Brain microvascular endothelial cell (primary cell): ENCODE data around the gene PRG3.

Experiments used
- DNase-seq: peaks from one replicate; pipeline ENCODE4 v3.0.0-alpha.2; 2020
- H3K27ac ChIP-seq: fragments of 250-450 bp; sonication (Bioruptor Pico); 2 replicates; pipeline ENCODE4 v1.5.1; 2020; ENCODE audit warnings: mild to moderate bottlenecking, moderate library complexity
- H3K27me3 ChIP-seq: fragments of 250-450 bp; sonication (Bioruptor Pico); replicated peaks from 2 replicates; pipeline ENCODE4 v1.5.1; 2020; ENCODE audit warnings: mild to moderate bottlenecking
- H3K36me3 ChIP-seq: fragments of 250-450 bp; sonication (Bioruptor Pico); replicated peaks from 2 replicates; pipeline ENCODE4 v1.5.1; 2020; ENCODE audit warnings: mild to moderate bottlenecking
- H3K4me3 ChIP-seq: 2 replicates; pipeline ENCODE4 v1.5.1; 2011; ENCODE audit warnings: low read depth, mild to moderate bottlenecking, control low read depth, low read length, moderate library complexity
- in situ Hi-C: cut with HindIII; loops from 2 replicates; pipeline ENCODE4 v1.10.0; 2017; ENCODE audit warnings: low sequenced_read_pairs, low pct_ligation_motif_present
- TF ChIP-seq, protein P1 (sequence below): IDR thresholded peaks from 2 replicates; pipeline ENCODE4 v1.5.1; 2011; ENCODE audit warnings: low read depth, mild to moderate bottlenecking, moderate library complexity, low read length, control low read depth, inconsistent platforms; ENCODE audit errors: missing control alignments

Gene PRG3

DNA sequence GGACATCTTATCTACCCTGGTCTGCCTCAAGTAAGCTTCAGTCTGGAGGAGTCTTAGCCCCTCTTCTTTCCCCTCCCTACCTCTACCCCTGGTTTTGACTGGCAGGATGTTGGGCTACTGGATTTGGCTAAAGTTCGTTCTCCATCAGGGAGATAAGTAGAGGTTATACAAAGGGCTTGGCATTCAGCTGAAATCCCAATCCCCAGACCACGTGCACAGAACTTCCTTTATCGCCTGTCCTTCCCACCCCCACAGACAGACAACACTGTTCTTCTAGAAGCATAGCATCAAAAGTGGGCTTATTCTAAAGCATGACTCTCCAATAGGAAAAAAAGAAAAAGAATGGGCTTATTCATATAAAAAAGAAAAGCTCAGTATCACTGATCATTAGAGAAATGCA, 7.8 kb downstream of the PRG3 start:
- no peaks in the 10 kb centered on the region for H3K27me3 ChIP-seq
- no peak overlapping the region for H3K27ac ChIP-seq
- TF ChIP-seq, protein P1, sequence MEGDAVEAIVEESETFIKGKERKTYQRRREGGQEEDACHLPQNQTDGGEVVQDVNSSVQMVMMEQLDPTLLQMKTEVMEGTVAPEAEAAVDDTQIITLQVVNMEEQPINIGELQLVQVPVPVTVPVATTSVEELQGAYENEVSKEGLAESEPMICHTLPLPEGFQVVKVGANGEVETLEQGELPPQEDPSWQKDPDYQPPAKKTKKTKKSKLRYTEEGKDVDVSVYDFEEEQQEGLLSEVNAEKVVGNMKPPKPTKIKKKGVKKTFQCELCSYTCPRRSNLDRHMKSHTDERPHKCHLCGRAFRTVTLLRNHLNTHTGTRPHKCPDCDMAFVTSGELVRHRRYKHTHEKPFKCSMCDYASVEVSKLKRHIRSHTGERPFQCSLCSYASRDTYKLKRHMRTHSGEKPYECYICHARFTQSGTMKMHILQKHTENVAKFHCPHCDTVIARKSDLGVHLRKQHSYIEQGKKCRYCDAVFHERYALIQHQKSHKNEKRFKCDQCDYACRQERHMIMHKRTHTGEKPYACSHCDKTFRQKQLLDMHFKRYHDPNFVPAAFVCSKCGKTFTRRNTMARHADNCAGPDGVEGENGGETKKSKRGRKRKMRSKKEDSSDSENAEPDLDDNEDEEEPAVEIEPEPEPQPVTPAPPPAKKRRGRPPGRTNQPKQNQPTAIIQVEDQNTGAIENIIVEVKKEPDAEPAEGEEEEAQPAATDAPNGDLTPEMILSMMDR, result no peak
- H3K4me3 ChIP-seq, result no peak overlapping the region
- H3K36me3 ChIP-seq, result no peaks in the 10 kb centered on the region
- in situ Hi-C loops, result no loop called here
- no peak for DNase-seq

DNA sequence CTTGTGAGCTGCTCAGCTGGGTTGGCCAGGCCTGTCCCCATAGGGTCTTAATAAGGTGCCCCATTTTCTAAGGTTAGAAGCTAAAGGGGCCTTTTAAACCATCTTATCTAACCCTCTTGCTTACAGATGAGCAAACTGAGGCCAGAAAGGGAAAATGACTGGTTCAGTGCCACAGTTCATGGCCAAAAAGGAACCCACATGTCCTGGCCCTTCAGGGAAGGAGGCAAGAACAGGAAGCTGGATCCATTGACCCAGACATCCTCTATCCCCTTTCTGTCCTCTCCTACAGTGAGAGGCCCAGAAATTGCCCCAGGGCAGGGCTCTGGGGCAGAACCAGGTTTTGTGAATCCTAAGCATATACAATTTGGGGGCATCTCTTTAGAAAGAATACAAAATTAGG, 10.0 kb downstream of the PRG3 start:
- no peak overlapping the region for H3K27ac ChIP-seq
- no peak for DNase-seq
- no peak overlapping the region for H3K4me3 ChIP-seq
- in situ Hi-C loops, result no loop called here
- TF ChIP-seq, protein P1, result no peak
- no peaks in the 10 kb centered on the region for H3K27me3 ChIP-seq
- no peaks in the 10 kb centered on the region for H3K36me3 ChIP-seq

DNA sequence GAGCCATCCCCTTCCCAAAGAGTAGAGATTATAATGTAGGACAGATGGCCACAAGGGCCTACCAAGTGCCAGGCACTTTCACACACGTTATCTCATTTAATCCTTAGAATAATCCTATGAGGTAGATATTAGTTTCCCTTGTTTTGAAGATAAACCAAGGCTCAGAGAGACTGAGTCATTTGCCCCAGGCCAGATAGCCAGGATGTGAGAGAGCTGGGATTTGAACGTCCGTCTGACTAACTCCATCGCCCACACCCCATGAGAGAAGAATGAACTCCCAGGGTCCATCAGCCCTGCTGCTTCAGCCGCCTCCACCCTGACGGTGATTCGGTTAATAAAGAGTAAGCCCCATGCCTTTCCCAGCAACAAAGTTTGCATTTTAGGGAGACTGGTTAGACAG, 10.7 kb downstream of the PRG3 start:
- Histone ChIP-seq H3K27ac (no peak overlapping the region), H3K4me3 (no peak overlapping the region), H3K27me3 (no peaks in the 10 kb centered on the region), H3K36me3 (no peaks in the 10 kb centered on the region)
- in situ Hi-C loops, result no loop called here
- TF ChIP-seq, protein P1, result no peak
- peak; percentile 43 for DNase-seq

DNA sequence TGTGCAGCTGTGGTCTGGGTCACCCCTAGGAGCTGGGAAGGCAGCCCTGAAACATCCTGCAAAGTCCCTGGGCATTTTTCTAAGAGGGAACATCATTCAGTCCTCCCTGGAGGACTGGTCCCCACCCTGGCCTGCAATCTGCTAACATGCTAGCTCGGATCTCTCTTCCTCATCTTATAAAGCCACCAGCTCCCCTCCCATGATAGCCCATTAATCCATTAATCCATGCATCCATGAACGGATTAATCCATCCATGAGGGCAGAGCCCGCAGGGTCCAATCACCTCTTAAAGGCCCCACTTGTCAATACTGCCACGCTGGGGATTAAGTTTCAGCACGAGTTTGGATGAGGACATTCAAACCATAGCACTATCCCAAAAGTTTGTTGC, 12.1 kb downstream of the PRG3 start:
- Histone ChIP-seq H3K36me3 (no peaks in the 10 kb centered on the region), H3K27ac (no peak overlapping the region), H3K27me3 (no peaks in the 10 kb centered on the region), H3K4me3 (no peak overlapping the region)
- no peak for DNase-seq
- in situ Hi-C loops, result no loop called here
- TF ChIP-seq, protein P1, result no peak

DNA sequence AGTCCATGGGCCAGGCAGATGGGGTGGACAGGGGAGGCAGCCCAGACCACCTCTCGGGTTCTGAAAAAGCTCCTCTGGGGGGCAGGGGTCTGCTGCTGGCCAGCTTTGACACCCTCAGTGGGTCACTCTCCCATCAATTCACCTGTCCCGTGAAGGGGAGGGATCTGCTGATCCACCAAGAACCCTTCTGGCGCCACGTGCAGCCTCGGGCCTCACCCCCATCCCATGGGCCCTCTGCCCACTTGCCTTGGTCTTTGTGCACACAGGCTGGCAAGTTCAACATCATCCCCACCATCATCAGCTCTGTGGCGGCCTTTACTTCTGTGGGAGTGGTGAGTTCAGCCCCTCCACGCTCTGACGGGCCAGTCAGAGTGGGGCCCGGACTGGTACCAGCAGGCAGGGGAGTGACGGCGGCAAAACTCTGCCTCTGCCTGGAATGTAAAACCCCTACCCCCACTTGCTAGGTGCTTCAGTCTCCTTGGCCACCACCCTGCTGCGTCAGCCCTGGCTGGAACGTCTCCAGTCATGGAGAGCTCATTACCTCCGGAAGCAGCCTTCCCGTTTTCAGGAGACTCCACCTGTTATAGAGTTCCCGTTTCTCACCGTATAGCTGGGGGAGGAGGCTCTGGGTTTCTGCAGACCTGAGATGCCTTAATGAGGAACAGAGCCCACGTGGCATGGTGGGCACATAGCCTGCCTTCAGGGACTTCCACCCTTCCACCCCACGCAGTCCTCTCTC, 12.7 kb downstream of the PRG3 start:
- no peak overlapping the region for H3K4me3 ChIP-seq

More for the DNA sequence above, 12.7 kb downstream of the PRG3 start:
- Histone ChIP-seq H3K27ac (no peak overlapping the region), H3K27me3 (no peaks in the 10 kb centered on the region), H3K36me3 (no peaks in the 10 kb centered on the region)
- TF ChIP-seq, protein P1, result no peak
- in situ Hi-C loops, result no loop called here
- no peak for DNase-seq
